K562 (cell line): ENCODE results near the gene FBRS. TPM values are rescaled to one million over a fixed set of nuclear protein-coding genes. Genes with fewer than 3 reads are reported as not detected.
A peak's percentile ranks its signal among the peaks of the same experiment; 100 is the strongest.

Experiments
- BACH1 ChIP-seq: fragments of 200-800 bp; sonication (Bioruptor generic); IDR thresholded peaks from 2 replicates; pipeline ENCODE4 v1.6.1; 2016; ENCODE audit warnings: missing genetic modification characterization, missing compliant biosample characterization
- CAMTA2 ChIP-seq: fragments of 250-450 bp; sonication (Bioruptor Pico); conservative IDR thresholded peaks from 2 replicates; pipeline ENCODE4 v1.5.1; 2022
- CGGBP1 ChIP-seq: fragments of 250-450 bp; sonication (Bioruptor Pico); IDR thresholded peaks from 2 replicates; pipeline ENCODE4 v1.9.0; 2021; ENCODE audit warnings: mild to moderate bottlenecking
- CHD2 ChIP-seq: IDR thresholded peaks from 2 replicates; pipeline ENCODE4 v1.6.1; 2011; ENCODE audit warnings: low read depth, low read length
- FOSL1 ChIP-seq: fragments of 200-800 bp; sonication (Bioruptor generic); conservative IDR thresholded peaks from 2 replicates; pipeline ENCODE4 v1.6.1; 2016; ENCODE audit warnings: missing genetic modification characterization, missing compliant biosample characterization
- GATAD2B ChIP-seq: fragments of 450-650 bp; IDR thresholded peaks from 2 replicates; pipeline ENCODE4 v1.6.1; 2017; ENCODE audit warnings: mild to moderate bottlenecking, borderline replicate concordance
- GTF2A2 ChIP-seq: IDR thresholded peaks from 2 replicates; pipeline ENCODE4 v1.6.1; 2016; ENCODE audit warnings: mild to moderate bottlenecking, missing genetic modification characterization, missing compliant biosample characterization
- HES1 ChIP-seq: fragments of 450-650 bp; IDR thresholded peaks from 2 replicates; pipeline ENCODE4 v1.6.1; 2016; ENCODE audit warnings: low read depth, mild to moderate bottlenecking, moderate library complexity
- L3MBTL2 ChIP-seq: fragments of 450-650 bp; IDR thresholded peaks from 2 replicates; pipeline ENCODE4 v1.6.1; 2016; ENCODE audit warnings: mild to moderate bottlenecking, moderate library complexity
- LCOR ChIP-seq: sonication (generic); formaldehyde crosslinking; IDR thresholded peaks from 2 replicates; pipeline ENCODE4 v1.8.0; 2022; ENCODE audit warnings: mild to moderate bottlenecking, missing genetic modification reagents
- MAZ ChIP-seq, 2 experiments: fragments of 450-650 bp in 1 of 2; sonication (generic) in 1 of 2; formaldehyde crosslinking; IDR thresholded peaks in 1 of 2; conservative IDR thresholded peaks in 1 of 2; 2 replicates each; pipeline versions ENCODE4 v1.4.0 to v1.5.0; 2020; ENCODE audit warnings: mild to moderate bottlenecking in 1 of 2, missing genetic modification reagents in 1 of 2
- MBD2 ChIP-seq: sonication (generic); IDR thresholded peaks from 2 replicates; pipeline ENCODE4 v1.6.1; 2016; ENCODE audit warnings: low read depth, borderline replicate concordance
- PREB ChIP-seq: sonication (generic); formaldehyde crosslinking; IDR thresholded peaks from 2 replicates; pipeline ENCODE4 v1.8.1; 2023; ENCODE audit warnings: mild to moderate bottlenecking, missing genetic modification reagents
- RBM17 ChIP-seq: fragments of 200-400 bp; formaldehyde crosslinking; IDR thresholded peaks from 2 replicates; pipeline ENCODE4 v1.6.1; 2017; ENCODE audit warnings: low read depth, mild to moderate bottlenecking, low read length, borderline replicate concordance
- SLC30A9 ChIP-seq: fragments of 250-450 bp; sonication (Bioruptor Pico); IDR thresholded peaks from 2 replicates; pipeline ENCODE4 v1.8.0; 2022; ENCODE audit warnings: mild to moderate bottlenecking, moderate library complexity
- SMAD4 ChIP-seq: fragments of 250-450 bp; sonication (Bioruptor Pico); conservative IDR thresholded peaks from 2 replicates; pipeline ENCODE4 v1.8.0; 2021; ENCODE audit warnings: inconsistent platforms, mild to moderate bottlenecking, moderate library complexity
- SP1 ChIP-seq: sonication (generic); formaldehyde crosslinking; IDR thresholded peaks from 2 replicates; pipeline ENCODE4 v1.8.1; 2022; ENCODE audit warnings: mild to moderate bottlenecking, missing genetic modification reagents
- SPI1 ChIP-seq: IDR thresholded peaks from 2 replicates; pipeline ENCODE4 v1.6.1; 2011; ENCODE audit warnings: low read depth, low read length, control low read depth, borderline replicate concordance
- SUPT5H ChIP-seq: fragments of 450-650 bp; IDR thresholded peaks from 2 replicates; pipeline ENCODE4 v1.6.1; 2016
- TSHZ1 ChIP-seq: fragments of 250-450 bp; sonication (Bioruptor Pico); IDR thresholded peaks from 2 replicates; pipeline ENCODE4 v1.4.0; 2020; ENCODE audit warnings: mild to moderate bottlenecking, moderate library complexity
- ZNF217 ChIP-seq: sonication (generic); formaldehyde crosslinking; IDR thresholded peaks from 2 replicates; pipeline ENCODE4 v1.8.0; 2022; ENCODE audit warnings: mild to moderate bottlenecking, missing genetic modification reagents
- ZNF263 ChIP-seq: sonication (generic); formaldehyde crosslinking; IDR thresholded peaks from 2 replicates; pipeline ENCODE4 v1.8.0; 2022; ENCODE audit warnings: mild to moderate bottlenecking, missing genetic modification reagents, borderline replicate concordance
- ZNF444 ChIP-seq: fragments of 250-450 bp; sonication (Bioruptor Pico); IDR thresholded peaks from 2 replicates; pipeline ENCODE4 v1.4.0; 2020; ENCODE audit warnings: mild to moderate bottlenecking, moderate library complexity
- polyA plus RNA-seq, 8 experiments: library from polyadenylated mRNA; depleted of rRNA in 4 of 8; stranded (reverse) in 5 of 8; unstranded in 3 of 8; fragments of >200 nt; fragmentation: Nextera tagmentation in 2 of 8; fragmentation: Illumina TruSeq in 1 of 8; extraction: Ambion mirVana in 2 of 8; extraction: Trizol in 1 of 8; gene quantifications; 2 replicates each; pipeline versions ENCODE4 v1.2.1 to v1.2.3, GENCODE V29; 2011 to 2014; ENCODE audit warnings: inconsistent platforms in 1 of 8, missing spikeins in 1 of 8
- total RNA-seq, 7 experiments: library from RNA; depleted of rRNA in 6 of 7; stranded (reverse); fragments of >200 nt in 6 of 7; fragmentation: Illumina TruSeq in 2 of 7; extraction: Trizol in 2 of 7; gene quantifications; 2 replicates each; pipeline versions ENCODE4 v1.2.1 to v1.2.3, GENCODE V29; 2011 to 2021; ENCODE audit warnings: low replicate concordance in 1 of 7

Gene FBRS
- total and polyA plus RNA-seq, 9 of the 15 experiments (the other 6 are each of a cell fraction or from before 2014, with no cell fraction given), result 0.32 to 59.5 (median 13.1) TPM

- TF ChIP-seq CGGBP1 (CRISPR knock-in tag) (no peak), GTF2A2 (tag) (no peak), TSHZ1 (no peak), HES1 (no peak), GATAD2B (no peak), BACH1 (no peak), SLC30A9 (no peak), ZNF217 (no peak), ZNF444 (CRISPR knock-in tag) (no peak), CAMTA2 (no peak), LCOR (CRISPR knock-in tag) (no peak), ZNF263 (no peak), SP1 (CRISPR knock-in tag) (no peak), MAZ (CRISPR knock-in tag; conservative IDR thresholded peaks at IDR 0.05 in 1 of 2, IDR thresholded peaks at IDR 0.05 in 1 of 2) (no peak), PREB (CRISPR knock-in tag) (no peak), RBM17 (no peak), MBD2 (no peak), L3MBTL2 (no peak), SPI1 (no peak), SMAD4 (no peak), CHD2 (no peak), FOSL1 (tag) (no peak), SUPT5H (peak; percentile 57)
Observed at GRCh38 chr16:30656974-30657865, 1.0 kb upstream of the FBRS start (continued).
